Fibroblast of lung (primary cell): ENCODE data around the gene TSSK2. TPM values are rescaled to one million over a fixed set of nuclear protein-coding genes. Genes with fewer than 3 reads are reported as not detected.

ENCODE experiments used
- DNase-seq, 2 donors: peaks; one replicate each; pipeline versions ENCODE4 v3.0.0 to v3.0.0-alpha.2; 2010; ENCODE audit warnings: low read depth in 2 of 2
- H2AFZ ChIP-seq: 2 replicates; pipeline ENCODE4 v1.5.1; 2012; ENCODE audit warnings: low read length, control low read depth, inconsistent platforms
- H3K27ac ChIP-seq: 2 replicates; pipeline ENCODE4 v1.5.1; 2011; ENCODE audit warnings: low read length, control low read depth; ENCODE audit not compliant: insufficient read depth
- H3K27me3 ChIP-seq: 2 replicates; pipeline ENCODE4 v1.5.1; 2011; ENCODE audit warnings: mild to moderate bottlenecking, low read length; ENCODE audit not compliant: control insufficient read depth, insufficient read depth
- H3K36me3 ChIP-seq: 2 replicates; pipeline ENCODE4 v1.5.1; 2011; ENCODE audit warnings: low read length; ENCODE audit not compliant: control insufficient read depth, insufficient read depth
- H3K4me1 ChIP-seq: 2 replicates; pipeline ENCODE4 v1.5.1; 2011; ENCODE audit warnings: low read length; ENCODE audit not compliant: control insufficient read depth, insufficient read depth; ENCODE audit errors: extremely low read depth
- H3K4me2 ChIP-seq: 2 replicates; pipeline ENCODE4 v1.5.1; 2011; ENCODE audit warnings: low read length, control low read depth; ENCODE audit not compliant: insufficient read depth; ENCODE audit errors: extremely low read depth
- H3K4me3 ChIP-seq, 4 experiments: fragments of 200-600 bp in 1 of 4; sonication (generic) in 1 of 4; replicated peaks in 1 of 4; 2 replicates each; pipeline ENCODE4 v1.5.1; 2011 to 2016; ENCODE audit warnings: low read length in 4 of 4, low read depth in 3 of 4, mild to moderate bottlenecking in 3 of 4, control low read depth in 2 of 4, inconsistent platforms in 1 of 4, mixed read lengths in 1 of 4; ENCODE audit not compliant: insufficient read depth in 1 of 4; ENCODE audit errors: control extremely low read depth in 1 of 4
- H3K79me2 ChIP-seq: 2 replicates; pipeline ENCODE4 v1.5.1; 2012; ENCODE audit warnings: mild to moderate bottlenecking, low read length, inconsistent platforms; ENCODE audit not compliant: control insufficient read depth, insufficient read depth
- H3K9ac ChIP-seq: 2 replicates; pipeline ENCODE4 v1.5.1; 2011; ENCODE audit warnings: mild to moderate bottlenecking, low read length, control low read depth; ENCODE audit not compliant: insufficient read depth
- H3K9me3 ChIP-seq: 2 replicates; pipeline ENCODE4 v1.5.1; 2012; ENCODE audit warnings: low read depth, low read length; ENCODE audit not compliant: control insufficient read depth, insufficient read depth
- H4K20me1 ChIP-seq: 2 replicates; pipeline ENCODE4 v1.5.1; 2011; ENCODE audit warnings: low read length; ENCODE audit not compliant: control insufficient read depth, insufficient read depth; ENCODE audit errors: extremely low read depth
- EZH2 ChIP-seq: IDR thresholded peaks from 2 replicates; pipeline ENCODE4 v1.5.1; 2012; ENCODE audit warnings: low read length, control low read depth, mild to moderate bottlenecking; ENCODE audit errors: missing control alignments
- polyA plus RNA-seq, 2 donors: library from polyadenylated mRNA; depleted of rRNA in 1 of 2; stranded (reverse) in 1 of 2; unstranded in 1 of 2; fragments of >200 nt; gene quantifications; 2 replicates each; pipeline ENCODE4 v1.2.1, GENCODE V29; 2011 to 2012; ENCODE audit warnings: missing spikeins in 1 of 2
- total RNA-seq: library from RNA; depleted of rRNA; stranded (reverse); fragments of >200 nt; gene quantifications from 2 replicates; pipeline ENCODE4 v1.2.1, GENCODE V29; 2014
- TF ChIP-seq, protein P1 (sequence below), 2 donors: IDR thresholded peaks in 1 of 2; conservative IDR thresholded peaks in 1 of 2; 1 replicate in 1 of 2; 2 replicates in 1 of 2; pipeline ENCODE4 v1.5.1; 2011 to 2012; ENCODE audit warnings: low read length in 2 of 2, control low read depth in 1 of 2, inconsistent platforms in 1 of 2, low read depth in 1 of 2, mild to moderate bottlenecking in 1 of 2

Gene TSSK2
- total and polyA plus RNA-seq, 2 donors (not counting 1 experiment from before 2014, with no cell fraction given) = not detected

DNA sequence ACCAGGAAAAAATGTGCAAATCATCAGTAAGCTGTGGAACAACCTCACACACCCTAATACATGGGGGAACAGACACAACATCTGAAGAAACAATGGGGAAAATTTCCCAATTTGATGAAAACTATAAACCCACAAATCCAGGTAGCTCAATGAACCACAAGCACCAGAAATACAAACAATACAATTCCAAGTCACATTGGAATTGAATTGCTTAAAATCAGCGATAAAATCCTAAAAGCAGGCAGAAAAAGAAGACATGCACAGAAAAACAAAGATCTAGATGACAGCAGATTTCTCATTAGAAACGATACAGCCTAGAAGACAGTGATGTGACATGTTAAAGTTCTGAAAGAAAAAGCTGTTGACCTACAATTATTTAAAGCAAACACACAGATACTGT is 40.9 kb upstream of the TSSK2 start:
- Histone ChIP-seq H3K9me3 (no peaks in the 10 kb centered on the region), H3K79me2 (peaks cover 1% of the 10 kb centered on the region), H3K27me3 (no peaks in the 10 kb centered on the region), H4K20me1 (peaks cover 3% of the 10 kb centered on the region), H3K36me3 (peaks cover 2% of the 10 kb centered on the region), H3K27ac (no peak overlapping the region), H3K4me1 (peaks cover 9% of the 10 kb centered on the region), H3K4me2 (no peak overlapping the region), H3K9ac (no peak overlapping the region), H2AFZ (no peak overlapping the region), H3K4me3 (no peak overlapping the region)
- no peak for DNase-seq
- TF ChIP-seq EZH2 = no peak
- TF ChIP-seq, protein P1, sequence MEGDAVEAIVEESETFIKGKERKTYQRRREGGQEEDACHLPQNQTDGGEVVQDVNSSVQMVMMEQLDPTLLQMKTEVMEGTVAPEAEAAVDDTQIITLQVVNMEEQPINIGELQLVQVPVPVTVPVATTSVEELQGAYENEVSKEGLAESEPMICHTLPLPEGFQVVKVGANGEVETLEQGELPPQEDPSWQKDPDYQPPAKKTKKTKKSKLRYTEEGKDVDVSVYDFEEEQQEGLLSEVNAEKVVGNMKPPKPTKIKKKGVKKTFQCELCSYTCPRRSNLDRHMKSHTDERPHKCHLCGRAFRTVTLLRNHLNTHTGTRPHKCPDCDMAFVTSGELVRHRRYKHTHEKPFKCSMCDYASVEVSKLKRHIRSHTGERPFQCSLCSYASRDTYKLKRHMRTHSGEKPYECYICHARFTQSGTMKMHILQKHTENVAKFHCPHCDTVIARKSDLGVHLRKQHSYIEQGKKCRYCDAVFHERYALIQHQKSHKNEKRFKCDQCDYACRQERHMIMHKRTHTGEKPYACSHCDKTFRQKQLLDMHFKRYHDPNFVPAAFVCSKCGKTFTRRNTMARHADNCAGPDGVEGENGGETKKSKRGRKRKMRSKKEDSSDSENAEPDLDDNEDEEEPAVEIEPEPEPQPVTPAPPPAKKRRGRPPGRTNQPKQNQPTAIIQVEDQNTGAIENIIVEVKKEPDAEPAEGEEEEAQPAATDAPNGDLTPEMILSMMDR (conservative IDR thresholded peaks at IDR 0.05 in 1 of 2, IDR thresholded peaks at IDR 0.05 in 1 of 2; ENCODE audit: low read depth in 1 of 2, low read length in 2 of 2) = no peak

DNA sequence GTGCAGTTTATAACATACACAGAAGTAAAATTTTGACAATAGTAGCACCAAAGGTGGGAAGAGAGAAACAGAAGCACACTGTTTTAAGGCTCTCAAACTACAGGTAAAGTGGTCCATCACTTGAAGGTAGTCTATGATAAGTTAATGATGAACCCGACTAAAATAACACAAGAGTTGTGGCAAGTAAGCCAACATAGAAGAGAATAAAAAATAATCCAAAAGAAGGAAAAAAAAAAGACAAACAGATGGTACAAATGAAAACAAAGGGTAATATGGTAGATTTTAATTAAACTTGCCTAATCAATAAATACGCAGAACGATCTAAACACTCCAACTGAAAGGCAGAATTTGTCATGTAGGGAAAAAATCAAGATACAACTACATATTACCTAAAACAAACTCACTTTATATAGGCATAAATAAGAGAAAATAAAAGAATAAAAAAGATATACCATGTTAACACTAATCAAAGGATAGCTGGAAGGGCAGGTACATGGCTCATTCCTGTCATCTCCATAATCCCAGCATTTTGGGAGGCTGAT is 40.5 kb upstream of the TSSK2 start:
- DNase-seq = no peak
- peaks cover 3% of the 10 kb centered on the region for H4K20me1 ChIP-seq
- H3K36me3 ChIP-seq = peaks cover 2% of the 10 kb centered on the region

DNA sequence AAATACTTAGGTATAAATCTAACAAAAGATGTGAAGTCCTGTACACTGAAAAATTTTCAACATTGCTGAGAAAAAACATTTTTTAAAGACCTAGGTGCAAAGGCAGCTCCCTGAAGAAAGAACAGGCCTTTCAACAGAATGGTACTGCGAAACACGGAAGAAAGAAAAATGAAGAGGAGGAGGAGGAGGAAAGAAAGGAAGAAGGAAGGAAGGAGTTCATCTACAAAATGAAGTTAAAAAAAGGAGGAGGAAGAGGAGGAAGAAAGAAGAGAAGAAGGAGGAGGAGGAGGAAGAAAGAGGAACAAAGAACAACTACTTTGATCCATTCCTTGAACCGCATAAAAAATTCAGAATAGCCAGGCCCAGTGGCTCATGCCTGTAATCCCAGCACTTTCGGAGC is 38.4 kb upstream of the TSSK2 start:
- H3K27ac ChIP-seq = no peak overlapping the region
- H3K4me1 ChIP-seq = no peaks in the 10 kb centered on the region
- no peak overlapping the region for H3K4me3 ChIP-seq
- no peaks in the 10 kb centered on the region for H4K20me1 ChIP-seq
- H3K27me3 ChIP-seq = no peaks in the 10 kb centered on the region
- no peaks in the 10 kb centered on the region for H3K9me3 ChIP-seq
- no peaks in the 10 kb centered on the region for H3K36me3 ChIP-seq
- no peak overlapping the region for H2AFZ ChIP-seq
- no peak for DNase-seq
- H3K4me2 ChIP-seq = no peak overlapping the region
- H3K79me2 ChIP-seq = peaks cover 4% of the 10 kb centered on the region
- no peak for TF ChIP-seq EZH2
- TF ChIP-seq, protein P1 (conservative IDR thresholded peaks at IDR 0.05 in 1 of 2, IDR thresholded peaks at IDR 0.05 in 1 of 2; ENCODE audit: low read depth in 1 of 2, low read length in 2 of 2) = no peak
- no peak overlapping the region for H3K9ac ChIP-seq

More for the DNA sequence above, 40.5 kb upstream of the TSSK2 start:
- H3K27ac ChIP-seq = no peak overlapping the region
- no peak overlapping the region for H2AFZ ChIP-seq
- no peaks in the 10 kb centered on the region for H3K9me3 ChIP-seq
- H3K9ac ChIP-seq = no peak overlapping the region
- no peak for TF ChIP-seq EZH2
- peaks cover 7% of the 10 kb centered on the region for H3K4me1 ChIP-seq
- H3K27me3 ChIP-seq = no peaks in the 10 kb centered on the region
- peaks cover 1% of the 10 kb centered on the region for H3K79me2 ChIP-seq
- H3K4me2 ChIP-seq = no peak overlapping the region
- no peak overlapping the region for H3K4me3 ChIP-seq
